Activated CD4-positive, alpha-beta T cell treated with anti-CD3 and anti-CD28 coated beads, Interleukin-10, Interleukin-2, amounts not matched to agents 100 ng/mL and 50 ng/mL, durations not matched to agents 16 hours and 8 hours (primary cell): ENCODE data around the gene KIR3DL1.
"Not testable (repeated sequence)": the region's sequence is repeated elsewhere in the genome, so short reads cannot be mapped to it uniquely, and the experiment has no call there.

ENCODE experiments used
- DNase-seq: peaks from one replicate; pipeline ENCODE4 v3.0.0-alpha.2; 2020

KIR3DL1 gene

DNA sequence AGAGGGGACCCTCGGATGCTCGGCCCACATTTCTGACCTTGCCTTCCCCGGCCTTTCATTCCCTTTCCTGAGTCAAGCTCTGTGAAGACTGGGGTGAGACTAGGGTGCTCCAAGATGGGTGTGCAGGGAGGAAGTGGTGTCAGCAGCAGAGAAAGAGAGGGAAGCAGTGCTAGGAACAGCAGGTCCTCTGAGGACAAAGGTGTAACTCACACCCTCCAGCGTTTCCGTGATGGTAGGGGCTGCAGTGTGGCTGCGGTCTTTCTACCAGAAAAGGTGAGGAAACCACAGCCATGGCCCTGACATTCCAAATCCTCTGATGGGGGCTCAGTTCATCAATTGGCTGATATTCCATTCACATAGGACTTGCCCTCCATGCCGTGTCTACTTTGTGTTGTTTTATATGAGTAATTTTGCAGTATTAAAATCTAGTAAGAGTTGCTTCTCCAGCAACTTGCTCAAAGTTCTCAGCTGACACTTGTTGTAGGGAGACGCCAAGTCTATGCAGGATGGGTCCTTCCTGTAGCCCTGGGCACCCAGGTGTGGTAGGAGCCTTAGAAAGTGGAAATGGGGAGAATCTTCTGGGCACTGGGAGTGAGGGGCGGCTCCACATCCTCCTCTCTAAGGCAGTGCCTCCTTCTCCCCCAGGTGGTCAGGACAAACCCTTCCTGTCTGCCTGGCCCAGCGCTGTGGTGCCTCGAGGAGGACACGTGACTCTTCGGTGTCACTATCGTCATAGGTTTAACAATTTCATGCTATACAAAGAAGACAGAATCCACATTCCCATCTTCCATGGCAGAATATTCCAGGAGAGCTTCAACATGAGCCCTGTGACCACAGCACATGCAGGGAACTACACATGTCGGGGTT, 1.6 kb downstream of the KIR3DL1 start:
- no peak for DNase-seq

DNA sequence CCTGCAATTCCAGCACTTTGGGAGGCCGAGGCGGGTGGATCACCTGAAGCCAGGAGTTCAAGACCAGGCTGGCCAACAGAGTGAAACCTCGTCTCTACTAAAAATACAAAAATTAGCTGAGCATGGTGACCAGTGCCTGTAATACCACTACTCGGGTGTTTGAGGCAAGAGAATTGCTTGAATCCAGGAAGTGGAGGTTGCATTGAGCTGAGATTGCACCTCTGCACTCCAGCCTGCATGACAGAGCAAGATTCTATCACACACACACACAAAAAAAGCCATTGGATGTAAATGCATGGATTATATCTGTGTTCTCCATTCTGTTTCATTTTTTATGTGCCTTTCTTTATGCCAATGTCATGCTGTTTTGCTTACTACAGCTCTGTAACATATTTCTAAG, 8.1 kb downstream of the KIR3DL1 start:
- DNase-seq = not testable (repeated sequence)

DNA sequence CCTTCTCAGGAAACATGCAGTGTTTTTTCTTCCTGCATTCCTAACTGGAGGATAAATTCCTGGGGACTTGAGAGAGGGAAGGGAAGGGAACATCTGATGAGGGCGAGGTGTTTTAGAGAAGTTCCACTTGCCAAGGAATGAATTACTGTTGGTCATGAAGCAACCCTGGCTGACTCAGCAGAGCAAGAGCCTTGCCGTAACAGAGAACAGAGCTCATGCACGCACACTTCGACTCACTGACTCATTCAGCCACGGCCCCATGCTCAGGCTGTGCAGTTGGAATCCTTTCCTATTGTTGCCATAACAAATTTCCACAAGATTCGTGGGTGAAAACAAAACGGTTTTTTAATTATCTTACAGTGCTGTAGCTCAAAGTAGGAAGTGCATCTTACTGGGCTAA, 9.1 kb downstream of the KIR3DL1 start:
- DNase-seq = not testable (repeated sequence)

DNA sequence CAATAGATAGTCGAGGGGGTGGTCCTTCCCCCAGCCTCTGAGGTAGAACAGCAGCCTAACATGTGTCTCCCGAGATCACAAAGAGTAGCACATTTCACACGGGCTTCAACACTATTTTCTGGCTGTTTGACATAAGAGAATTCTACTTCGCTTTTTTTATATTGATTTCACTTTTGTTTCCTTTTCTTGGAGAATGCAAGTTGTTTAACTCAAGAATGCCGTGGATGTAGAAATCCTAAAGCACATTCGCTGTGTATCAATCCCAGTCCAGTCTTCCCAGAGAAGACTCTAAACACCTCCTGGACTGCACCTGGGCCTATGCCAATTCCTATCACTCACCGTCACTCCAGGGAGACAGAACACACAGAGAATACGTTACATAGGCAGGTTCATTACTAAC, 11.8 kb downstream of the KIR3DL1 start:
- DNase-seq = not testable (repeated sequence)

DNA sequence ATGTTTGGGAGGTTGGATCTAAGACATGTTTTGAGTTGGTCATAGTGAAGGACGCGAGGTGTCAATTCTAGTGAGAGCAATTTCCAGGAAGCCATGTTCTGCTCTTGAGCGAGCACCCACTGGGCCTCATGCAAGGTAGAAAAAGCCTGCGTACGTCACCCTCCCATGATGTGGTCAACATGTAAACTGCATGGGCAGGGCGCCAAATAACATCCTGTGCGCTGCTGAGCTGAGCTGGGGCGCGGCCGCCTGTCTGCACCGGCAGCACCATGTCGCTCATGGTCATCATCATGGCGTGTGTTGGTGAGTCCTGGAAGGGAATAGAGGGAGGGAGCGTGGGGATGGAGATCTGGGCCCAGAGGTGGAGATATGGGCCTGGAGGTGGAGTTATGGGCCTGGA, 16.2 kb downstream of the KIR3DL1 start, which contains the start of gene KIR2DS4:
Gene KIR2DS4, plus strand, starts transcription at position 181 of the 400 bp plus-strand sequence.
- not testable (repeated sequence) for DNase-seq

DNA sequence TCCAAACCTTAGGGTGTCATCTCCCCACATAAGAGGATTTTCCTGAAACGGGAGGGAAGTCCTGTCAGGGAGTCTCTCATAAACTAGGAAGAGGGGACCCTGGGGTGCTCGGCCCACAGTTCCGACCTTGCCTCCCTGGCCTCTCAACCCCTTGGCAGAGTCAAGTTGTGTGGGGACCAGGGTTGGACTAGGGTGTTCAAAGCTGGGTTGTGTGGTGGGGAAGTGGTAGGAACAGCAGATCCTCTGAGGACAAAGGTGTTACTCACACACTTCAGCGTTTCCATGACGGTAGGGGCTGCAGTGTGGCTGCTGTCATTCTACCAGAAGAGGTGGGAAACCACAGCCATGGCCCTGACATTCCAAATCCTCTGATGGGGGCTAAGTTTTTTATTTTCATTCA, 18.9 kb downstream of the KIR3DL1 start:
- DNase-seq = not testable (repeated sequence)

DNA sequence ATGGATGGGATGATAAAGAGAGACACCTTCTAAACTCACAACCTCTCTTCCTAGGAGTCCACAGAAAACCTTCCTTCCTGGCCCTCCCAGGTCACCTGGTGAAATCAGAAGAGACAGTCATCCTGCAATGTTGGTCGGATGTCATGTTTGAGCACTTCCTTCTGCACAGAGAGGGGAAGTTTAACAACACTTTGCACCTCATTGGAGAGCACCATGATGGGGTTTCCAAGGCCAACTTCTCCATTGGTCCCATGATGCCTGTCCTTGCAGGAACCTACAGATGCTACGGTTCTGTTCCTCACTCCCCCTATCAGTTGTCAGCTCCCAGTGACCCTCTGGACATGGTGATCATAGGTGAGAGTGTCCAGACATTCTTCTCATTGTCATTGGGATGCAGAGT, 21.3 kb downstream of the KIR3DL1 start:
- not testable (repeated sequence) for DNase-seq

DNA sequence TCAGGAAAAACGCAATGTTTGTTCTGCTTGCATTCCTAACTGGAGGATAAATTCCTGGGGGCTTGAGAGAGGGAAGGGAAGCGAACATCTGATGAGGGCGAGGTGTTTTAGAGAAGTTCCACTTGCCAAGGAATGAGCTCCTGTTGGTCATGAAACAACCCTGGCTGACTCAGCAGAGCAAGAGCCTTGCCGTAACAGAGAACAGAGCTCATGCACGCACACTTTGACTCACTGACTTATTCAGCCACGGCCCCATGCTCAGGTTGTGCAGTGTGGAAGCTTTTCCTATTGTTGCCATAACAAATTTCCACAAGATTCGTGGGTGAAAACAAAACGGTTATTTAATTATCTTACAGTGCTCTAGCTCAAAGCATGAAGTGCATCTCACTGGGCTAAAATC, 26.9 kb downstream of the KIR3DL1 start:
- not testable (repeated sequence) for DNase-seq

DNA sequence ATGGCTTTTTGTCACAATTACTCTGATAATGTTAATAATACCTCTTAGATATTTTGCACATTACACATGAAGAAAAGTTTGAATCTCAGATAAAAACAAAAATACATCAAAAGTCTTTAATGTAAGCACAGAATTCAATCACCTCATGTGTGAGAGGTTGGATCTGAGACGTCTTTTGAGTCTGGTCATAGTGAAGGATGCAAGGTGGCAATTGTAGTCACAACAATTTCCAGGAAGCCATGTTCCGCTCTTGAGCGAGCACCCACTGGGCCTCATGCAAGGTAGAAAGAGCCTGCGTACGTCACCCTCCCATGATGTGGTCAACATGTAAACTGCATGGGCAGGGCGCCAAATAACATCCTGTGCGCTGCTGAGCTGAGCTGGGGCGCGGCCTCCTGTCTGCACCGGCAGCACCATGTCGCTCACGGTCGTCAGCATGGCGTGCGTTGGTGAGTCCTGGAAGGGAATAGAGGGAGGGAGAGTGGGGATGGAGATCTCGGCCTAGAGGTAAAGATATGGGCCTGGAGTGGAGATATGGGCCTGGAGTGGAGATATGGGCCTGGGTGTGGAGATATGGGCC, 33.9 kb downstream of the KIR3DL1 start, which contains the start of gene KIR3DL2:
Gene KIR3DL2, plus strand, starts transcription at position 383 of the 580 bp plus-strand sequence. Its CDS starts 33 bp downstream, at position 416.
- DNase-seq = not testable (repeated sequence)

DNA sequence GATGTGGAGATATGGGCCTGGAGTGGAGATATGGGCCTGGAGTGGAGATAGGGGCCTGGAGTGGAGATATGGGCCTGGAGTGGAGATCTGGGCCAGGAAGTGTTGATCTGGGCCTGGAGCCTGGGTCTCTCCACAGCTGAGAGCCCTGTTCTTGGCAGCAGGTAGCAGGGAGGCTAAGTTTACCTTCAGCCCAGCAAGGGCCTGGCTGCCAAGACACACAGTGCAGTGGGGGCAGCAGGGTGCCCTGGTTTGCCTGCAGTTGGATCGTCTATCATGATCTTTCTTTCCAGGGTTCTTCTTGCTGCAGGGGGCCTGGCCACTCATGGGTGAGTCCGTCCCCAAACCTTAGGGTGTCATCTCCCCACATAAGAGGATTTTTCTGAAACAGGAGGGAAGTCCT, 34.7 kb downstream of the KIR3DL1 start:
- DNase-seq = no peak

DNA sequence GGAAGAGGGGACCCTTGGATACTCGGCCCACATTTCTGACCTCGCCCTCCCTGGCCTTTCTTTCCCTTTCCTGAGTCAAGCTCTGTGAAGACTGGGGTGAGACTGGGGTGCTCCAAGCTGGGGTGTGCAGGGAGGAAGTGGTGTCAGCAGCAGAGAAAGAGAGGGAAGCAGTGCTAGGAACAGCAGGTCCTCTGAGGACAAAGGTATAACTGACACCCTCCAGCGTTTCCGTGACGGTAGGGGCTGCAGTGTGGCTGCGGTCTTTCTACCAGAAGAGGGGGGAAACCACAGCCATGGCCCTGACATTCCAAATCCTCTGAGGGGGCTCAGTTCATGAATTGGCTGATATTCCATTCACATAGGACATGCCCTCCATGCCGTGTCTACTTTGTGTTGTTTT, 35.1 kb downstream of the KIR3DL1 start:
- no peak for DNase-seq

DNA sequence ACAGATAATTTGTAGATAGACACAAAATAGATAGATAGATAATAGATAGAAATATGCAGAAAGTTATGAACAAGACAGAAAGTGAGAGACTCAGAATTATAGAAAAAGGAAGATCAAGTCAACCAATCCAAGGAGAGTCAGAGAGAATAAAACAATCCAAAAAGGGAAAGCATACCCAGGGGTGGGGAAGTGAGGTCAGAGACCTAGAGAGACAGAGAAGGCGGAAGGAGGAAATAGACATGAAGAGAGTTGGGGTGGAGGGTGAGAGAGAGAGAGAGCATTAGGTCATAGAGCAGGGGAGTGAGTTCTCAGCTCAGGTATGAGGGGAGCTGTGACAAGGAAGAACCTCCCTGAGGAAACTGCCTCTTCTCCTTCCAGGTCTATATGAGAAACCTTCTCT, 39.0 kb downstream of the KIR3DL1 start:
- not testable (repeated sequence) for DNase-seq

DNA sequence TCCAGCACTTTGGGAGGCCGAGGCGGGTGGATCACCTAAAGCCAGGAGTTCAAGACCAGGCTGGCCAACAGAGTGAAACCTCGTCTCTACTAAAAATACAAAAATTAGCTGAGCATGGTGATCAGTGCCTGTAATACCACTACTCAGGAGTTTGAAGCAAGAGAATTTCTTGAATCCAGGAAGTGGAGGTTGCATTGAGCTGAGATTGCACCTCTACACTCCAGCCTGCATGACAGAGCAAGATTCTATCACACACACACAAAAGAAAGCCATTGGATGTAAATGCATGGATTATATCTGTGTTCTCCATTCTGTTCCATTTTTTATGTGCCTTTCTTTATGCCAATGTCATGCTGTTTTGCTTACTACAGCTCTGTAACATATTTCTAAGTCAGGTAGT, 42.2 kb downstream of the KIR3DL1 start:
- not testable (repeated sequence) for DNase-seq

DNA sequence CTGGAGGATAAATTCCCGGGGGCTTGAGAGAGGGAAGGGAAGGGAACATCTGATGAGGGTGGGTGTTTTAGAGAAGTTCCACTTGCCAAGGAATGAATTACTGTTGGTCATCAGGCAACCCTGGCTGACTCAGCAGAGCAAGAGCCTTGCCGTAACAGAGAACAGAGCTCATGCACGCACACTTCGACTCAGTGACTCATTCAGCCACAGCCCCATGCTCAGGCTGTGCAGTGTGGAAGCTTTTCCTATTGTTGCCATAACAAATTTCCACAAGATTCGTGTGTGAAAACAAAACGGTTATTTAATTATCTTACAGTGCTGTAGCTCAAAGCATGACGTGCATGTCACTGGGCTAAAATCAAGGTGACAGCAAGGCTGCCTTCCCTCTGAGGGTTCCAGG, 43.2 kb downstream of the KIR3DL1 start:
- DNase-seq = not testable (repeated sequence)

DNA sequence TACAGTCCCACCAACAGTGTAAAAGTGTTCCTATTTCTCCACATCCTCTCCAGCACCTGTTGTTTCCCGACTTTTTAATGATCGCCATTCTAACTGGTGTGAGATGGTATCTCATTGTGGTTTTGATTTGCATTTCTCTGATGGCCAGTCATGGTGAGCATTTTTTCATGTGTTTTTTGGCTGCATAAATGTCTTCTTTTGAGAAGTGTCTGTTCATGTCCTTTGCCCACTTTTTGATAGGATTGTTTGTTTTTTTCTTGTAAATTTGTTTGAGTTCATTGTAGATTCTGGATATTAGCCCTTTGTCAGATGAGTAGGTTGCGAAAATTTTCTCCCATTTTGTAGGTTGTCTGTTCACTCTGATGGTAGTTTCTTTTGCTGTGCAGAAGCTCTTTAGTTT, 47.2 kb downstream of the KIR3DL1 start:
- DNase-seq = not testable (repeated sequence)

DNA sequence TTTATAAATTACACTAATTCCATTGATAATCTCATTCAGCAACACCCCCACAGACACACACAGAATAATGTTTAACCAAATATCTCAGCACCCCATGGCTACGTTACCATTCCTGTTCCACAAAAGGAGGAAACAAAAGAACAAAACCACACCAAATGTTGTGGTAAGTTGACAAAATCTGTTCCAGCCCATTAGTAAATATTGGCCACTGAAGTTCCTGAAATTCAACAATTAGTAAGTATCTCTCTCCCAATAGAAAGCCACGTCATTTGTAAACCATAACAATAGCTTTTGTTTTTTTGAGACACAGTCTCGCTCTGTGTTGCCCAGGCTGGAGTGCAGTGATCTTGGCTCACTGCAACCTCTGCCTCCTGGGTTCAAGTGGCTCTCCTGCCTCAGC, 55.4 kb downstream of the KIR3DL1 start:
- DNase-seq = no peak

DNA sequence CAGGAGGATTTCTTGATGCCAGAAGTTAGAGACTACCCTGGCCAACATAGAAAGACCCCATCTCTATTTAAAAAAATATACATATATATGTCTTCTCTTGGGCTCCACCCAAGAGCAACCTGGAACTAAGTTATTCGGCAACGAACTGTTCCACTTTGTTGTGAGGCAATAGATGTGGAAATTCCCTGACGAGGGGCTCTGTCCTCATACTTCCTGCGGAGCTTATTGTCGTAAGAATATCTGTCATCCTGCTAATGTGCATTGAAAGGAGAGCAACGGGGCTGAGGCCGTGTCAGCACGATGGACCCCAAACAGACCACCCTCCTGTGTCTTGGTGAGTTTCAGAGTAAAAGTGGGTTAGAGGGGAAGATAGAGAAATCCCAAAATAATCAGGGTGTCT, 57.7 kb downstream of the KIR3DL1 start, which contains the start of gene FCAR:
Gene FCAR, plus strand, starts transcription at position 246 of the 400 bp plus-strand sequence. Its CDS starts 55 bp downstream, at position 301.
- no peak for DNase-seq

DNA sequence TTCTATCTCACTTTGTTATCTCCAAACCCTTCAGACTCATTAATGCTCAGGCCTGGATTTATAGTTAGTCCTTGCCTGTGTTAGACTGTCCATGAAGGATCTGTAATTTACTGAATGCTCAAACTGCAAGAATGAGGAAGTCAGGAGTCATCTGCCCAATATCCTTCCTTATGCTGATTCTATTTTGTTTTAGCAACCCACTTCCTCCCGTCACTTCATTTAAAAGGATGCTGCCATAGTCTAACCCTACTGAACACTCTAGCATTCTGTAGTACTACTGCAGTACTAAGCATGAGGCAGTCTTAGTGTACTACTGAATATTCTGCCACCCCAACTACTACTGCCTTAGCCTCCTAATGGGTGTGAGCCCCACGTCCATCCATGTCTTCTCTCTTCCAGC, 59.2 kb downstream of the KIR3DL1 start:
- no peak for DNase-seq

DNA sequence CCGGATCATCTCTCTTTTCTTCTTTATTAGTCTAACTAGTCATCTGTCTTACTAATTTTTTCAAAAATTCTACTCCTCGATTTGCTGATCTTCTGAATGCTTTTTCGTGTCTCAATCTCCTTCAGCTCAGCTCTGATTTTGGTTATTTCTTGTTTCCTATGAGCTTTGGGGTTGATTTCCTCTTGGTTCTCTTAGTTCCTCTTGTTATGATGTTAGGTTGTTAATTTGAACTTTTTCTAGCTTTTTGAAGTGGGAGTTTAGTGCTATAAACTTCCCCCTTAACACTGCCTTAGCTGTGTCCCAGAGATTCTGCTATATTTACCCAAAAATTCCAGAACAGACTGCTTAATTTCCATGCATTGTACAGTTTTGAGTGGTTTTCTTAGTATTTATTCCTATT, 61.2 kb downstream of the KIR3DL1 start:
- no peak for DNase-seq
